K562 (cell line): Measurements from ENCODE around the gene GP1BA.

Experiments used
- CCAR2 ChIP-seq: fragments of 200-400 bp; formaldehyde crosslinking; IDR thresholded peaks from 2 replicates; pipeline ENCODE4 v1.6.1; 2017; ENCODE audit warnings: mild to moderate bottlenecking, low read depth, low read length
- CREB3 ChIP-seq: fragments of 450-650 bp; conservative IDR thresholded peaks from 2 replicates; pipeline ENCODE4 v1.6.1; 2016; ENCODE audit warnings: missing genetic modification characterization, low read depth, mild to moderate bottlenecking, missing compliant biosample characterization, moderate library complexity
- CTCF ChIP-seq, 3 experiments: IDR thresholded peaks in 2 of 3; conservative IDR thresholded peaks in 1 of 3; 2 replicates each; pipeline ENCODE4 v1.5.1; 2011 to 2012; ENCODE audit warnings: low read length in 3 of 3, mild to moderate bottlenecking in 3 of 3, control low read depth in 2 of 3, improper control_type of control experiment in 1 of 3, inconsistent platforms in 1 of 3, low read depth in 1 of 3, mixed read lengths in 1 of 3, moderate library complexity in 1 of 3; ENCODE audit not compliant: insufficient read depth in 2 of 3
- ESRRA ChIP-seq: fragments of 450-650 bp; IDR thresholded peaks from 2 replicates; pipeline ENCODE4 v1.6.1; 2014; ENCODE audit warnings: low read depth, mild to moderate bottlenecking, moderate library complexity, borderline replicate concordance
- IRF1 ChIP-seq: sonication (generic); formaldehyde crosslinking; IDR thresholded peaks from 2 replicates; pipeline ENCODE4 v1.8.0; 2022; ENCODE audit warnings: missing genetic modification reagents, mild to moderate bottlenecking, borderline replicate concordance
- NFIC ChIP-seq: fragments of 450-650 bp; IDR thresholded peaks from 2 replicates; pipeline ENCODE4 v1.6.1; 2017; ENCODE audit warnings: mild to moderate bottlenecking, inconsistent platforms
- NR2C1 ChIP-seq, 2 experiments: fragments of 450-650 bp; IDR thresholded peaks; 2 replicates each; pipeline ENCODE4 v1.6.1; 2017; ENCODE audit warnings: mild to moderate bottlenecking in 2 of 2, antibody characterized with exemption in 1 of 2, inconsistent platforms in 1 of 2, missing compliant biosample characterization in 1 of 2, missing genetic modification characterization in 1 of 2
- PATZ1 ChIP-seq: fragments of 250-450 bp; sonication (Bioruptor Pico); IDR thresholded peaks from 2 replicates; pipeline ENCODE4 v1.5.0; 2020; ENCODE audit warnings: mild to moderate bottlenecking, borderline replicate concordance
- PHB ChIP-seq: fragments of 250-450 bp; sonication (Bioruptor Pico); IDR thresholded peaks from 2 replicates; pipeline ENCODE4 v1.5.0; 2021
- POLR2AphosphoS5 ChIP-seq: IDR thresholded peaks from 2 replicates; pipeline ENCODE4 v1.6.1; 2011; ENCODE audit warnings: mild to moderate bottlenecking, low read depth, low read length, moderate library complexity; ENCODE audit not compliant: control insufficient read depth, insufficient read depth
- RNF219 ChIP-seq: fragments of 250-450 bp; sonication (Bioruptor Pico); IDR thresholded peaks from 2 replicates; pipeline ENCODE4 v1.5.0; 2022; ENCODE audit warnings: mild to moderate bottlenecking
- ZBTB7A ChIP-seq: IDR thresholded peaks from 2 replicates; pipeline ENCODE4 v1.6.1; 2011; ENCODE audit warnings: low read depth, mild to moderate bottlenecking, low read length, moderate library complexity, borderline replicate concordance; ENCODE audit not compliant: control insufficient read depth
- ZSCAN29 ChIP-seq: fragments of 450-650 bp; IDR thresholded peaks from 2 replicates; pipeline ENCODE4 v1.6.1; 2017

- no peak for TF ChIP-seq POLR2AphosphoS5
- TF ChIP-seq NFIC = no peak
- no peak for TF ChIP-seq CREB3 (tag)
- TF ChIP-seq CTCF (IDR thresholded peaks at IDR 0.05 in 2 of 3, conservative IDR thresholded peaks at IDR 0.05 in 1 of 3; ENCODE audit: insufficient read depth in 2 of 3, low read depth in 1 of 3, low read length in 3 of 3) = no peak
- TF ChIP-seq PHB (CRISPR knock-in tag) = no peak
- no peak for TF ChIP-seq CCAR2
- TF ChIP-seq IRF1 (CRISPR knock-in tag) = no peak
- TF ChIP-seq ZSCAN29 = no peak
- TF ChIP-seq PATZ1 (CRISPR knock-in tag) = no peak
- no peak for TF ChIP-seq ESRRA
- no peak for TF ChIP-seq ZBTB7A
- no peak for TF ChIP-seq RNF219
- no peak for TF ChIP-seq NR2C1 (IDR thresholded peaks at IDR 0.05)
- TF ChIP-seq NR2C1 (tag; IDR thresholded peaks at IDR 0.05) = no peak
These were observed 37.0 kb downstream of the GP1BA start for GRCh38 chr17:4969047-4969550.
